Suprapubic skin (tissue), 4 donors: ENCODE data around the gene COG4. TPM values are rescaled to one million over a fixed set of nuclear protein-coding genes. Genes with fewer than 3 reads are reported as not detected.
"Not testable (repeated sequence)": the region's sequence is repeated elsewhere in the genome, so short reads cannot be mapped to it uniquely, and the experiment has no call there.

Experiments
- DNase-seq, 2 donors: peaks; one replicate each; pipeline ENCODE4 v3.0.0-alpha.2; 2019; ENCODE audit warnings: low spot score in 2 of 2
- H3K27ac ChIP-seq: fragments of 200-600 bp; sonication (generic); one replicate; pipeline ENCODE4 v1.5.1; 2019
- H3K27me3 ChIP-seq: fragments of 200-600 bp; sonication (generic); one replicate; pipeline ENCODE4 v1.5.1; 2019
- H3K36me3 ChIP-seq: fragments of 200-600 bp; sonication (generic); one replicate; pipeline ENCODE4 v1.5.1; 2019
- H3K4me1 ChIP-seq: fragments of 200-600 bp; sonication (generic); one replicate; pipeline ENCODE4 v1.5.1; 2019
- H3K4me3 ChIP-seq: fragments of 200-600 bp; sonication (generic); one replicate; pipeline ENCODE4 v1.5.1; 2019; ENCODE audit warnings: mild to moderate bottlenecking
- H3K9me3 ChIP-seq: fragments of 200-600 bp; sonication (generic); one replicate; pipeline ENCODE4 v1.5.1; 2019
- CTCF ChIP-seq, 2 donors: fragments of 200-600 bp in 1 of 2; fragments of 450-650 bp in 1 of 2; sonication (generic) in 1 of 2; IDR thresholded peaks; one replicate each; pipeline ENCODE4 v1.5.1; 2016 to 2019; ENCODE audit warnings: antibody characterized with exemption in 2 of 2, mild to moderate bottlenecking in 1 of 2, moderate library complexity in 1 of 2
- EP300 ChIP-seq: sonication (generic); formaldehyde crosslinking; IDR thresholded peaks from one replicate; pipeline ENCODE4 v1.6.1; 2017; ENCODE audit warnings: antibody characterized with exemption
- POLR2A ChIP-seq, 2 donors: fragments of 450-650 bp; IDR thresholded peaks; one replicate each; pipeline ENCODE4 v1.6.1; 2017; ENCODE audit warnings: antibody characterized with exemption in 2 of 2, mild to moderate bottlenecking in 2 of 2, moderate library complexity in 2 of 2
- POLR2AphosphoS5 ChIP-seq, 3 donors: sonication (generic); formaldehyde crosslinking; IDR thresholded peaks; one replicate each; pipeline ENCODE4 v1.6.1; 2017; ENCODE audit warnings: antibody characterized with exemption in 3 of 3
- WGBS: methylation state at CpG from one replicate; pipeline ENCODE4 v1.1.5; 2018; 5-methylcytosine and 5-hydroxymethylcytosine counted together
- total RNA-seq, 4 donors: library from RNA; depleted of rRNA; stranded (reverse); fragments of >200 nt; gene quantifications; one replicate each; pipeline ENCODE4 v1.1.0, GENCODE V29; 2016

COG4 gene
- total RNA-seq, 4 donors from 2014 or later, result 35.0 to 59.9 (median 48.2) TPM

GRCh38 chr16:70454222-70455034 is 68.9 kb downstream of the COG4 start, which contains the start of gene FCSK:
FCSK (plus strand) TSS chr16:70454595; CDS start chr16:70463191, 8,596 bp downstream.
- H3K4me1 ChIP-seq, result peaks cover 19% of the 10 kb centered on the region
- H3K27me3 ChIP-seq, result no peaks in the 10 kb centered on the region
- WGBS, result 0% methylated on average over 13 of the region's 67 CpGs
- H3K4me3 ChIP-seq, result peak within 1 kb of the TSS; percentile 84
- DNase-seq, result no peak
- no peak for TF ChIP-seq EP300
- peak in 2 of 3 donors; percentile 3 to 72 for TF ChIP-seq POLR2AphosphoS5 (IDR thresholded peaks at IDR 0.05)
- peak within 1 kb of the TSS; percentile 76 for H3K27ac ChIP-seq
- no peaks in the 10 kb centered on the region for H3K9me3 ChIP-seq
- H3K36me3 ChIP-seq, result no peaks in the 10 kb centered on the region

DNA sequence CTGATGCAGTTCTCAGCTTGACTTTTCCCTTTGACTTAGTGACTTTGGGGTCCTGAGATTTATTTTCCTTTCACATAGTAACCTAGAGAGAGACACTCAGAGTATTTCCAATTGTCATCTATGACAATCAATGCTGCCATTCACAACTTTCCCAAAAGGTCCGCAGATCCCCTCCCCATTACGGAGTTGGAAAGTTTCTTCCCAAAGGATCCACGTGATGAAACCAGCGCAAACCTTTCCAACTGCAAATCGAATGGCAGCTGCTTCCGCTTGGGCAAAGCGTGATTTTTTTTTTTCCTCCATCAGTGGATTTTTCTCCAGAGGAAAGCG is 69.5 kb downstream of the COG4 start:
- Histone ChIP-seq H3K36me3 (no peaks in the 10 kb centered on the region), H3K4me3 (peak overlapping the region; percentile 84), H3K9me3 (no peaks in the 10 kb centered on the region), H3K27me3 (no peaks in the 10 kb centered on the region), H3K4me1 (peaks cover 19% of the 10 kb centered on the region), H3K27ac (no peak overlapping the region)
- DNase-seq, result no peak
- TF ChIP-seq EP300, result no peak
- TF ChIP-seq POLR2AphosphoS5 (IDR thresholded peaks at IDR 0.05), result no peak
- no peak for TF ChIP-seq CTCF (IDR thresholded peaks at IDR 0.05)
- TF ChIP-seq POLR2A (IDR thresholded peaks at IDR 0.05), result no peak
- WGBS, result 0% methylated on average over 8 of the region's 8 CpGs

DNA sequence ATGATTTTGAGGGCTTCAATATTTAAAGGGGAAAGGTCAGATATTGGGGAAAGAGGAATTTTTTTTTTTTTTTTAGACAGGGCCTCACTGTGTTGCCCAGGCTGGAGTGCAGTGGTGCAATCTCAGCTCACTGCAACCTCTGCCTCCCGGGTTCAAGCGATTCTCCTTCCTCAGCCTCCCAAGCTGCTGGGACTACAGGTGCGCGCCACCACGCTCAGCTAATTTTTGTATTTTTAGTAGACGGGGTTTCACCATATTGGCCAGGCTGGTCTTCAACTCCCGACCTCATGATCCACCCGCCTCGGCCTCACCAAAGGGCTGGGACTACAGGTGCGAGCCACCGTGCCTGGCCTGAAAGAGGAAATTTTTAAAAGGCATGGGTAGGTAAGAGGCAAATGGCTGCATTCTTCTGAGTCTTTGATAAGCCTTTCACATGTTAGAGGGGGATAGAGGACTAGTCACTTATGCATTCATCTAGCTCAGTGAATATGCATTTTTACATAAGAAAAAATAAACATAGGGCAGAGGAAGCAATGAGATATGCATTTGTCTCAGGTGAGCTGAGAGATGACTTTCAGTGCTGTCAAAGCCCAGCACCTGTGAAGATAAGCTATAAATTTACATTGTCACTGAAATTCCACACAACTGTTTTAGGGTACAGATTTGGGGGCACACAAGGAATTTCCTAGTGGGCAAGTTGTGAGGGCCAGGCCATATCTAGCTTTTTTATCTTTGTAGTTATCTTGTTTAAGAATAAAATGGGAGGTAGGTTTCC is 70.0 kb downstream of the COG4 start:
- TF ChIP-seq EP300 (no peak), POLR2A (IDR thresholded peaks at IDR 0.05) (no peak)
- DNase-seq, result no peak
- Histone ChIP-seq H3K4me3 (peak overlapping the region; percentile 84), H3K4me1 (peaks cover 19% of the 10 kb centered on the region), H3K27me3 (no peaks in the 10 kb centered on the region), H3K27ac (no peak overlapping the region), H3K9me3 (no peaks in the 10 kb centered on the region), H3K36me3 (no peaks in the 10 kb centered on the region)
- 96% methylated on average over 11 of the region's 11 CpGs for WGBS

DNA sequence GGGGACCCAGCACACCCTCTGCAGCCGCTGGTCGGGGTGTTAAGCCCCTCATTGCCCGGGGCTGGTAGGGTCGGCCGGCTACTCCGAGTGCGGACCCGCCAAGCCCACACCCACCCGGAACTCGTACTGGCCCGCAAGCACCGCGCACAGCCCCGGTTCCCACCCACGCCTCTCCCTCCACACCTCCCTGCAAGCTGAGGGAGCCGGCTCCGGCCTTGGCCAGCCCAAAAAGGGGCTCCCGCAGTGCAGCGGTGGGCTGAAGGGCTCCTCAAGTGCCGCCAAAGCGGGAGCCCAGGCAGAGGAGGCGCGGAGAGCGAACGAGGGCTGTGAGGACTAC is 72.4 kb downstream of the COG4 start:
- Histone ChIP-seq H3K4me3 (peak overlapping the region; percentile 19), H3K4me1 (peaks cover 17% of the 10 kb centered on the region)
- H3K27me3 ChIP-seq, H3K9me3 ChIP-seq, H3K27ac ChIP-seq, H3K36me3 ChIP-seq: not testable (repeated sequence)
- WGBS, result 51% methylated on average over 9 of the region's 25 CpGs
- DNase-seq, result peak in 1 of 2 donors; percentile 50

DNA sequence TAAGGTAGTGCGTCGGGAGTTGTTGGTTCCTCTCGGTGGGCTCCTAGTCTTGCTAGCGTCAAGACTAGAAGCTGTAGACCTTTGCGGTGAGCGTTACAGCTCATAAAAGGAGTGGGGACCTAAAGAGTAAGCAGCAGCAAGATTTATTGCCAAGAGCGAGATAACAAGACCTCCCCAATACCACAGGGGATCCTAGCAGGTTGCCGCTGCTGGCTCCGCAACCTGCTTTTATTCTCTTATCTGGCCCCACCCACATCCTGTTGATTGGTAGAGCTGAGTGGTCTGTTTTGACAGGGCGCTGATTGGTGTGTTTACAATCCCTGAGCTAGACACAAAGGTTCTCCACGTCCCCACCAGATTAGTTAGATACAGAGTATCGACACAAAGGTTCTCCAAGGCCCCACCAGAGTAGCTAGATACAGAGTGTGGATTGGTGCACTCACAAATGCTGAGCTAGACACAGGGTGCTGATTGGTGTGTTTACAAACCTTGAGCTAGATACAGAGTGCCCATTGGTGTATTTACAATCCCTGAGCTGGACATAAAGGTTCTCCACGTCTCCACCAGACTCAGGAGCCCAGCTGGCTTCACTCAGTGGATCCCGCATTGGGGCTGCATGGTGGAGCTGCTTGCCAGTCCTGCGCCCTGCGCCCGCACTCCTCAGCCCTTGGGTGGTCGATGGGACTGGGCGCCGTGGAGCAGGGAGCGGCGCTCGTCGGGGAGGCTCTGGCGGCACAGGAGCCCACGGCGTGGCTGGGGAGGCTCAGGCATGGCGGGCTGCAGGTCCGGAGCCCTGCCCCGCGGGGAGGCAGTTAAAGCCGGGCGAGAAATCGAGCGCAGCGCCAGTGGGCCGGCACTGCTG is 73.0 kb downstream of the COG4 start:
- not testable (repeated sequence) for H3K36me3 ChIP-seq, DNase-seq, H3K9me3 ChIP-seq, H3K27me3 ChIP-seq, H3K27ac ChIP-seq
- Histone ChIP-seq H3K4me1 (peaks cover 11% of the 10 kb centered on the region), H3K4me3 (peak overlapping the region; percentile 19)
- 79% methylated on average over 29 of the region's 37 CpGs for WGBS

GRCh38 chr16:70448075-70448474 is 75.3 kb downstream of the COG4 start:
- Histone ChIP-seq H3K4me3 (no peak overlapping the region), H3K9me3 (no peaks in the 10 kb centered on the region), H3K36me3 (no peaks in the 10 kb centered on the region), H3K27ac (no peak overlapping the region), H3K4me1 (no peaks in the 10 kb centered on the region), H3K27me3 (no peaks in the 10 kb centered on the region)
- WGBS, result 90% methylated on average over 6 of the region's 6 CpGs
- TF ChIP-seq EP300 (no peak), CTCF (IDR thresholded peaks at IDR 0.05) (no peak), POLR2AphosphoS5 (IDR thresholded peaks at IDR 0.05) (no peak), POLR2A (IDR thresholded peaks at IDR 0.05) (no peak)
- no peak for DNase-seq
